ENCODE data around the gene ANGEL2.

GRCh38 chr1:213049232-213049631, 33.6 kb upstream of the ANGEL2 start:
- TF ChIP-seq SUZ12 (IDR thresholded peaks at IDR 0.05; ENCODE audit: extremely low read depth, insufficient read depth, insufficient read length) (no peak), ZNF274 (IDR thresholded peaks at IDR 0.05; ENCODE audit: low read depth, low read length) (no peak), YY1 (IDR thresholded peaks at IDR 0.05; ENCODE audit: insufficient read depth, insufficient read length) (no peak)
